Peyer's patch (tissue), 4 donors: ENCODE data around the gene GUCY1A2.

Experiments
- POLR2A ChIP-seq, 2 donors: fragments of 450-650 bp; IDR thresholded peaks; one replicate each; pipeline ENCODE4 v1.5.1; 2017; ENCODE audit warnings: antibody characterized with exemption in 2 of 2, mild to moderate bottlenecking in 2 of 2, moderate library complexity in 2 of 2
- TF ChIP-seq, protein P1 (sequence below), 6 experiments: fragments of 450-650 bp in 4 of 6; fragments of 200-600 bp in 2 of 6; sonication (generic) in 1 of 6; IDR thresholded peaks; one replicate each; pipeline ENCODE4 v1.5.1; 2017 to 2019; ENCODE audit warnings: antibody characterized with exemption in 6 of 6, mild to moderate bottlenecking in 3 of 6, moderate library complexity in 1 of 6

DNA sequence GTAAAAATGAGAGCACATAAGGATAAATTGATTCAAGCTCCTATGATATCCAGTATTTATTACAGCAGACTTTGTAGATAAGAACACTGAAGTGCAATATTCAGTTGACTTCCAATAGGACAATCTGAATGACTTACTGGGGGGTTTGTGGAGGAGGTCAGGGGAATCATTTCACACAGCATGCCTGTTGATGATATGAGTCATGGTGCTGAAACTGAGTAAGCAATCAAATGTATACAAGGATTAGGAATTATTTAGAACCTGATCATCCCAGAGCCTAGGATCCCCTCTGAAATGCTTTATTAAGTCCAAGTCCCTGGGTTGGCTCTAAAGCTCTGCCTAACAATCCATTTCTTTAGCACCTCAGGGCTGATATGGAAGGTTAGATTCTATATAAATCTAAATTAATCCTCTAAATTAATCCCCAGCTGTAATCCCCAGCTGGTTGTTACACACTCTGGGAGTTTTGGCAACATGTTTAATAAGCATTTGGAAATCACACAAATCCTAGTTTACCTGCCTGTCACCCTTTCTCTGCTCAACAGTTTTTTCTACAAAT lies 326.4 kb downstream of the GUCY1A2 start:
- TF ChIP-seq, protein P1, sequence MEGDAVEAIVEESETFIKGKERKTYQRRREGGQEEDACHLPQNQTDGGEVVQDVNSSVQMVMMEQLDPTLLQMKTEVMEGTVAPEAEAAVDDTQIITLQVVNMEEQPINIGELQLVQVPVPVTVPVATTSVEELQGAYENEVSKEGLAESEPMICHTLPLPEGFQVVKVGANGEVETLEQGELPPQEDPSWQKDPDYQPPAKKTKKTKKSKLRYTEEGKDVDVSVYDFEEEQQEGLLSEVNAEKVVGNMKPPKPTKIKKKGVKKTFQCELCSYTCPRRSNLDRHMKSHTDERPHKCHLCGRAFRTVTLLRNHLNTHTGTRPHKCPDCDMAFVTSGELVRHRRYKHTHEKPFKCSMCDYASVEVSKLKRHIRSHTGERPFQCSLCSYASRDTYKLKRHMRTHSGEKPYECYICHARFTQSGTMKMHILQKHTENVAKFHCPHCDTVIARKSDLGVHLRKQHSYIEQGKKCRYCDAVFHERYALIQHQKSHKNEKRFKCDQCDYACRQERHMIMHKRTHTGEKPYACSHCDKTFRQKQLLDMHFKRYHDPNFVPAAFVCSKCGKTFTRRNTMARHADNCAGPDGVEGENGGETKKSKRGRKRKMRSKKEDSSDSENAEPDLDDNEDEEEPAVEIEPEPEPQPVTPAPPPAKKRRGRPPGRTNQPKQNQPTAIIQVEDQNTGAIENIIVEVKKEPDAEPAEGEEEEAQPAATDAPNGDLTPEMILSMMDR (IDR thresholded peaks at IDR 0.05), result no peak
- no peak for TF ChIP-seq POLR2A (IDR thresholded peaks at IDR 0.05)
